ENCODE measurements around the gene STK36. TPM values are rescaled to one million over a fixed set of nuclear protein-coding genes. Genes with fewer than 3 reads are reported as not detected.

Gene STK36
- total and polyA plus RNA-seq, 2 experiments from 2014 or later, result 29.9 to 42.7 TPM

GRCh38 chr2:218626369-218626768 is 45.5 kb upstream of the STK36 start:
- H3K9me3 ChIP-seq (ENCODE audit: low read depth), result no peaks in the 10 kb centered on the region
- H3K4me3 ChIP-seq, result no peak overlapping the region
- H3K79me2 ChIP-seq, result no peaks in the 10 kb centered on the region
- no peak overlapping the region for H3K4me2 ChIP-seq
- H3K9me2 ChIP-seq (replicated peaks; ENCODE audit: insufficient read depth), result no peaks in the 10 kb centered on the region
- no peak overlapping the region for H3K27ac ChIP-seq
- WGBS (ENCODE audit: low lambda C conversion rate, missing lambda C conversion rate), result 94% methylated on average over 4 of the region's 4 CpGs
- no peaks in the 10 kb centered on the region for H4K20me1 ChIP-seq (ENCODE audit: insufficient read depth, poor library complexity, severe bottlenecking)
- DNase-seq (ENCODE audit: low spot score), result no peak
- H3K4me1 ChIP-seq (ENCODE audit: insufficient read depth), result no peaks in the 10 kb centered on the region
- TF ChIP-seq EZH2 (IDR thresholded peaks at IDR 0.05; ENCODE audit: borderline replicate concordance), result no peak
- TF ChIP-seq, protein P1, sequence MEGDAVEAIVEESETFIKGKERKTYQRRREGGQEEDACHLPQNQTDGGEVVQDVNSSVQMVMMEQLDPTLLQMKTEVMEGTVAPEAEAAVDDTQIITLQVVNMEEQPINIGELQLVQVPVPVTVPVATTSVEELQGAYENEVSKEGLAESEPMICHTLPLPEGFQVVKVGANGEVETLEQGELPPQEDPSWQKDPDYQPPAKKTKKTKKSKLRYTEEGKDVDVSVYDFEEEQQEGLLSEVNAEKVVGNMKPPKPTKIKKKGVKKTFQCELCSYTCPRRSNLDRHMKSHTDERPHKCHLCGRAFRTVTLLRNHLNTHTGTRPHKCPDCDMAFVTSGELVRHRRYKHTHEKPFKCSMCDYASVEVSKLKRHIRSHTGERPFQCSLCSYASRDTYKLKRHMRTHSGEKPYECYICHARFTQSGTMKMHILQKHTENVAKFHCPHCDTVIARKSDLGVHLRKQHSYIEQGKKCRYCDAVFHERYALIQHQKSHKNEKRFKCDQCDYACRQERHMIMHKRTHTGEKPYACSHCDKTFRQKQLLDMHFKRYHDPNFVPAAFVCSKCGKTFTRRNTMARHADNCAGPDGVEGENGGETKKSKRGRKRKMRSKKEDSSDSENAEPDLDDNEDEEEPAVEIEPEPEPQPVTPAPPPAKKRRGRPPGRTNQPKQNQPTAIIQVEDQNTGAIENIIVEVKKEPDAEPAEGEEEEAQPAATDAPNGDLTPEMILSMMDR (IDR thresholded peaks at IDR 0.05; ENCODE audit: poor library complexity), result no peak
- TF ChIP-seq EZH2phosphoT487 (IDR thresholded peaks at IDR 0.05; ENCODE audit: low read depth, severe bottlenecking, unreplicated experiment), result no peak
- no peak overlapping the region for H2AFZ ChIP-seq
- H3K27me3 ChIP-seq, result no peaks in the 10 kb centered on the region
- no peaks in the 10 kb centered on the region for H3K36me3 ChIP-seq (replicated peaks; ENCODE audit: insufficient read depth, low read depth)

DNA sequence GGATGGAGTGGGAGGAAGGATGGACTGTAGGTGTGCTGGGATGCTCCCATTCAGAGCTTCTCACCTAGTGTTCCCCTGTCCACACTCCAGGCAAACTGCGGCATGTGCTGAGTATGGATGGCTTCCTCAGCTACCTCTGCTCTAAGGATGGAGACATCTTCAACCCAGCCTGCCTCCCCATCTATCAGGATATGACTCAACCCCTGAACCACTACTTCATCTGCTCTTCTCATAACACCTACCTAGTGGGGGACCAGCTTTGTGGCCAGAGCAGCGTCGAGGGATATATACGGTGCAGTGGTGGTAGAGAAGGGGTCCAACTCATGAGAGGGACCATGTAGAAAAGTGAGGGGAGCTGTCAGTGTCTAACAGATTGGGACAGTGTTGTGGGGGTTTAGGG is 43.9 kb upstream of the STK36 start:
- Histone ChIP-seq H3K9me2 (replicated peaks; ENCODE audit: insufficient read depth) (no peaks in the 10 kb centered on the region), H3K4me2 (no peak overlapping the region), H3K36me3 (replicated peaks; ENCODE audit: insufficient read depth, low read depth) (no peaks in the 10 kb centered on the region), H4K20me1 (ENCODE audit: insufficient read depth, poor library complexity, severe bottlenecking) (no peaks in the 10 kb centered on the region), H2AFZ (no peak overlapping the region), H3K4me1 (ENCODE audit: insufficient read depth) (no peaks in the 10 kb centered on the region), H3K4me3 (no peak overlapping the region), H3K27me3 (no peaks in the 10 kb centered on the region), H3K9me3 (ENCODE audit: low read depth) (no peaks in the 10 kb centered on the region), H3K27ac (no peak overlapping the region), H3K79me2 (no peaks in the 10 kb centered on the region)
- DNase-seq (ENCODE audit: low spot score), result no peak
- WGBS (ENCODE audit: low lambda C conversion rate, missing lambda C conversion rate), result 95% methylated on average over 4 of the region's 4 CpGs
- TF ChIP-seq EZH2 (IDR thresholded peaks at IDR 0.05; ENCODE audit: borderline replicate concordance) (no peak), EZH2phosphoT487 (IDR thresholded peaks at IDR 0.05; ENCODE audit: low read depth, severe bottlenecking, unreplicated experiment) (no peak)

GRCh38 chr2:218631837-218632236 is 40.0 kb upstream of the STK36 start:
- Histone ChIP-seq H3K4me3 (no peak overlapping the region), H3K27ac (no peak overlapping the region), H3K36me3 (replicated peaks; ENCODE audit: insufficient read depth, low read depth) (no peaks in the 10 kb centered on the region), H4K20me1 (ENCODE audit: insufficient read depth, poor library complexity, severe bottlenecking) (no peaks in the 10 kb centered on the region), H3K9me3 (ENCODE audit: low read depth) (no peaks in the 10 kb centered on the region), H2AFZ (no peak overlapping the region), H3K27me3 (no peaks in the 10 kb centered on the region), H3K4me2 (no peak overlapping the region), H3K79me2 (no peaks in the 10 kb centered on the region), H3K4me1 (ENCODE audit: insufficient read depth) (no peaks in the 10 kb centered on the region), H3K9me2 (replicated peaks; ENCODE audit: insufficient read depth) (no peaks in the 10 kb centered on the region)
- DNase-seq (ENCODE audit: low spot score), result no peak
- 89% methylated on average over 4 of the region's 4 CpGs for WGBS (ENCODE audit: low lambda C conversion rate, missing lambda C conversion rate)
- TF ChIP-seq EZH2phosphoT487 (IDR thresholded peaks at IDR 0.05; ENCODE audit: low read depth, severe bottlenecking, unreplicated experiment) (no peak), EZH2 (IDR thresholded peaks at IDR 0.05; ENCODE audit: borderline replicate concordance) (no peak)
- TF ChIP-seq, protein P1 (IDR thresholded peaks at IDR 0.05; ENCODE audit: poor library complexity), result no peak

GRCh38 chr2:218635719-218636118 is 36.2 kb upstream of the STK36 start:
- Histone ChIP-seq H4K20me1 (ENCODE audit: insufficient read depth, poor library complexity, severe bottlenecking) (no peaks in the 10 kb centered on the region), H3K36me3 (replicated peaks; ENCODE audit: insufficient read depth, low read depth) (peaks cover 5% of the 10 kb centered on the region), H2AFZ (no peak overlapping the region), H3K4me1 (ENCODE audit: insufficient read depth) (no peaks in the 10 kb centered on the region), H3K27me3 (no peaks in the 10 kb centered on the region), H3K27ac (no peak overlapping the region), H3K9me3 (ENCODE audit: low read depth) (no peaks in the 10 kb centered on the region), H3K79me2 (no peaks in the 10 kb centered on the region), H3K4me3 (no peak overlapping the region), H3K4me2 (no peak overlapping the region), H3K9me2 (replicated peaks; ENCODE audit: insufficient read depth) (no peaks in the 10 kb centered on the region)
- DNase-seq (ENCODE audit: low spot score), result no peak
- no peak for TF ChIP-seq EZH2phosphoT487 (IDR thresholded peaks at IDR 0.05; ENCODE audit: low read depth, severe bottlenecking, unreplicated experiment)
- 99% methylated on average over 5 of the region's 5 CpGs for WGBS (ENCODE audit: low lambda C conversion rate, missing lambda C conversion rate)
